ENCODE measurements around the gene NDN. TPM values are rescaled to one million over a fixed set of nuclear protein-coding genes. Genes with fewer than 3 reads are reported as not detected.
A peak's percentile ranks its signal among the peaks of the same experiment; 100 is the strongest.

NDN gene
- total RNA-seq, 1 donor from 2014 or later, result 105 TPM

DNA sequence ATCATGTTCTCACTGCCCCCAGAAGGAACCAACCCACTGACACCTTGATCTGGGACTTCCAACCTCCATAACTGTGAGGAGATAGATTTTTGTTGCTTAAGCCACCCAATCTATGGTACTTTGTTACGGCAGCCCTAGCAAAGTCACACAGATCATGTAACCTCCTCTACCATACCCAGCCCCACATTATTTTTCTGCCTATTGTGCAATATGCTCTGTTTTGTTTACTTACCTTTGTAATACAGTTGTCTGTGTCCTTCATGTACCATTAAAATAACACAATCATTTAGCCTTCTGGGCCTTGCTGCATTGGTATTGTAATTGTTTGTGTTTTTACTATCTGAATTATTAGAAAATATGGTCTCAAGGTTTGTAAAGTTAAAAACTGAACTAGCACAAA, 16.1 kb downstream of the NDN start:
- Mint-ChIP-seq H3K4me3 (no peak overlapping the region), H3K27me3 (ENCODE audit: low read depth) (no peaks in the 10 kb centered on the region), H3K4me1 (no peaks in the 10 kb centered on the region), H3K36me3 (ENCODE audit: low read depth) (no peaks in the 10 kb centered on the region), H3K9me3 (no peaks in the 10 kb centered on the region), H3K27ac (ENCODE audit: unreplicated experiment) (no peak overlapping the region)
- DNase-seq (ENCODE audit: low read depth, low spot score), result no peak
- TF ChIP-seq, protein P1, sequence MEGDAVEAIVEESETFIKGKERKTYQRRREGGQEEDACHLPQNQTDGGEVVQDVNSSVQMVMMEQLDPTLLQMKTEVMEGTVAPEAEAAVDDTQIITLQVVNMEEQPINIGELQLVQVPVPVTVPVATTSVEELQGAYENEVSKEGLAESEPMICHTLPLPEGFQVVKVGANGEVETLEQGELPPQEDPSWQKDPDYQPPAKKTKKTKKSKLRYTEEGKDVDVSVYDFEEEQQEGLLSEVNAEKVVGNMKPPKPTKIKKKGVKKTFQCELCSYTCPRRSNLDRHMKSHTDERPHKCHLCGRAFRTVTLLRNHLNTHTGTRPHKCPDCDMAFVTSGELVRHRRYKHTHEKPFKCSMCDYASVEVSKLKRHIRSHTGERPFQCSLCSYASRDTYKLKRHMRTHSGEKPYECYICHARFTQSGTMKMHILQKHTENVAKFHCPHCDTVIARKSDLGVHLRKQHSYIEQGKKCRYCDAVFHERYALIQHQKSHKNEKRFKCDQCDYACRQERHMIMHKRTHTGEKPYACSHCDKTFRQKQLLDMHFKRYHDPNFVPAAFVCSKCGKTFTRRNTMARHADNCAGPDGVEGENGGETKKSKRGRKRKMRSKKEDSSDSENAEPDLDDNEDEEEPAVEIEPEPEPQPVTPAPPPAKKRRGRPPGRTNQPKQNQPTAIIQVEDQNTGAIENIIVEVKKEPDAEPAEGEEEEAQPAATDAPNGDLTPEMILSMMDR (conservative IDR thresholded peaks at IDR 0.05), result no peak

DNA sequence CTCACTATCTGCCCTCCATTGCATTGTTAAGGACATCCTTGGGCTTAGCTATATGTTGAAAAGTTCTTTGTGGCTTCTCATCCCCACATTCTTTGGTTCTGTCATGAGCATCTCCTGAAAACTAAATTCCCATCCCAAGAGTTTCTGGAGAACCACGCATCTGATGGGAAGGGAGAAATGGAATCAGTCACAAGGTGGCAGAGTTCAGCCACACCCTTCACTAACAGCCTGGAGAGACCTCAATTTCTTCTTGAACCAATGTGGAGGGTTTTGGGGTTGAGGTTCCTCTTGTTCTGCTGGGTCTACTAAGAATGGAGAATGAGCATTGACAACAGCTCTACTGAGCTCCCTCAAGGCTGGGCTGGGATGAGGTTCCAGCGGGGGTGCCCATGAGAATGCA, 23.9 kb downstream of the NDN start:
- no peak for DNase-seq (ENCODE audit: low read depth, low spot score)
- no peaks in the 10 kb centered on the region for H3K4me1 Mint-ChIP-seq
- H3K27ac Mint-ChIP-seq (ENCODE audit: unreplicated experiment), result no peak overlapping the region
- no peaks in the 10 kb centered on the region for H3K36me3 Mint-ChIP-seq (ENCODE audit: low read depth)
- TF ChIP-seq, protein P1 (conservative IDR thresholded peaks at IDR 0.05), result no peak
- no peaks in the 10 kb centered on the region for H3K27me3 Mint-ChIP-seq (ENCODE audit: low read depth)
- H3K4me3 Mint-ChIP-seq, result no peak overlapping the region
- no peaks in the 10 kb centered on the region for H3K9me3 Mint-ChIP-seq

DNA sequence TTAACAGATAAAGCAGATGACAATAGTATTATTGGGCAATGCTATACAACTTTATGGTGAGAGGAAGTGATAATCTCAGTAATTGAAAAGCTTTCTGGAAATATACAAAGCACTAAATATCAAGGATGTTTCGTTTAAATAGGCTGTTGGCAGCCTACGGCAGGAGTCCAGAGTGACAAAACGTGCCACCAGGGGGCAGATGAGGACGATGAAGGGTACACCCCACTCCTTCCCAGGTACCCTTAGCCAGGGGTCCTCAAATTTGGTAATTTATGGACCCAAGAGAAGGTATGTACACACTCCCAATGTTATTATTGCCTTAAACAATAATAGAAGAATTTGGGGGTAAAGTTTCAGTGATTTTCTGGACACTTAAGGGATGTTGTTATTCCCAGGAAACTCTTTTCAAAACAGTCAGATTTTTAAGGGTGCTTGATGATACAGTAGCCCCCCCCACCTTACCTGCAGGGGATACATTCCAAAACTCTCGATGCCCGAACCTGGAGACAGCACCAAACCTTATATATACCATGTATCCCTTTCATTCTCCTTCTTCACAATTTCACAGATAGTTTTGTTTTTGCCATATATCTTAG, 38.1 kb downstream of the NDN start:
- DNase-seq (ENCODE audit: low read depth, low spot score), result peak; percentile 59
- H3K27ac Mint-ChIP-seq (ENCODE audit: unreplicated experiment), result no peak overlapping the region
- no peaks in the 10 kb centered on the region for H3K27me3 Mint-ChIP-seq (ENCODE audit: low read depth)
- H3K9me3 Mint-ChIP-seq, result no peaks in the 10 kb centered on the region
- H3K4me1 Mint-ChIP-seq, result peaks cover 18% of the 10 kb centered on the region
- TF ChIP-seq, protein P1 (conservative IDR thresholded peaks at IDR 0.05), result peak; percentile 73
- peaks cover 2% of the 10 kb centered on the region for H3K36me3 Mint-ChIP-seq (ENCODE audit: low read depth)
- H3K4me3 Mint-ChIP-seq, result peak overlapping the region; percentile 87

DNA sequence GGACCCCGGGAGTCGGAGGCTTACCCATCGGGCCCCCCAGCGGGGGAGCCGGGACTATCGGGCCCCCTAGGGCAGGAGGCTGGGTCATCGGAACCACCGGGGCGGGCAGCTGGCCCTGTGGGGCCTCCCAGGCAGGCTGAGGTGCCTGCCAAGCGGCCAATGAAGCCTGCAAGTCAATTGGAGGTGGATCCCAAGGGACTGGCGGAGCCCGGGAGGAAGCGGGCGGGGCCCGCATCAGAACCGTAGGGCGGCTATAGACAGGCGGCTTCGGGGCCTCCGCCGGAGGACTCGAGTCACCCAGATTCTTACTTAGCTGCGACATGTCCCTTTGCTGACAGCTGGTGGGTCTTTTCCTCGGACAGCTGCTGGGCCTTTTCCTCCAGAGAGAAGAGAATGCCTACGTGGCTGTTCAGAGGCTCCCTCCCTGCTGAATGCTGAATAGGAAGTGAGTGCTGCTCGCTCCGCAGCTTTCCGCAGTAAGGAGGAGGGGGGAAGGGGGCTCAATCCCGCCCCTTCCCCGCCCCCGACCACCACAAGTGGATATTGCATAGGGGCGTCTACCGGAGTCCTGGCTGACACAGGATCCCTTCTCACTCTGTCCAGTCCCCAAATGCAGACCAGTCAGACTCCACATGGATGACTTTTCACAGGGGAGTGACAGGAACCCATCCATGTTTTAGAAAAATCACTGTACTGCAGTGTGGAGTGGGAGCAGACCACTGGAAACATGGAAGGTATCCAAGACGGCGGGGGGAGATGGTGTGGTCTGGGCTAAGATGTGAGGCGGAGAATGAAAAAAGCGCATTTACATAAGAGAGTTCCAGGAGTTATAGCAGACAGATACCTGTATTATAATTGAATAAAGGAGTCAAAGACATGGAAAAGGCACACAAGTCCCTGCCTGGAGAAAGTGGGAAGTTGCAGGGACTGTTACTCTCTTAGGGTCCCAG, 39.4 kb downstream of the NDN start, which contains the start of gene MAGEL2:
Gene MAGEL2, minus strand, starts transcription at position 447 of the 950 bp plus-strand sequence. Its CDS starts 125 bp downstream, at position 322.
- H3K36me3 Mint-ChIP-seq (ENCODE audit: low read depth), result peaks cover 2% of the 10 kb centered on the region
- H3K27me3 Mint-ChIP-seq (ENCODE audit: low read depth), result no peaks in the 10 kb centered on the region
- H3K4me3 Mint-ChIP-seq, result peak within 1 kb of the TSS; percentile 87
- TF ChIP-seq, protein P1 (conservative IDR thresholded peaks at IDR 0.05), result no peak
- peaks cover 28% of the 10 kb centered on the region for H3K4me1 Mint-ChIP-seq
- DNase-seq (ENCODE audit: low read depth, low spot score), result peak; percentile 42
- no peaks in the 10 kb centered on the region for H3K9me3 Mint-ChIP-seq
- H3K27ac Mint-ChIP-seq (ENCODE audit: unreplicated experiment), result peak within 1 kb of the TSS; percentile 93

DNA sequence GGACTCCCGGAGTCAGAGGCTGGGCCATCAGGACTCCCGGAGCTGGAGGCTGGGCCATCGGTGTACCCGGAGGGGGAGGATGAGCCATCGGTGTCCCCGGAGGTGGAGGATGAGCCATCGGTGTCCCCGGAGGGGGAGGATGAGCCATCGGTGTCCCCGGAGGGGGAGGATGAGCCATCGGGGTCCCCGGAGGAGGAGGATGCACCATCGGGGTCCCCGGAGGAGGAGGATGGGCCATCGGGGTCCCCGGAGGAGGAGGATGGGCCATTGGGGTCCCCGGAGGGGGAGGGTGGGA, 40.2 kb downstream of the NDN start:
- no peaks in the 10 kb centered on the region for H3K27me3 Mint-ChIP-seq (ENCODE audit: low read depth)
- TF ChIP-seq, protein P1 (conservative IDR thresholded peaks at IDR 0.05), result no peak
- peak overlapping the region; percentile 43 for H3K27ac Mint-ChIP-seq (ENCODE audit: unreplicated experiment)
- H3K9me3 Mint-ChIP-seq, result no peaks in the 10 kb centered on the region
- peaks cover 2% of the 10 kb centered on the region for H3K36me3 Mint-ChIP-seq (ENCODE audit: low read depth)
- DNase-seq (ENCODE audit: low read depth, low spot score), result no peak
- peaks cover 31% of the 10 kb centered on the region for H3K4me1 Mint-ChIP-seq
- peak overlapping the region; percentile 66 for H3K4me3 Mint-ChIP-seq
